GM12892 (cell line): ENCODE results near the gene ZPBP2.

Source experiments
- DNase-seq: peaks from one replicate; pipeline ENCODE4 v3.0.0; 2011; ENCODE audit not compliant: insufficient read length
- FAIRE-seq: peaks from 2 replicates; lab custom pipeline; 2011; peaks lifted over from hg19 to GRCh38; lab: Jason Lieb, UNC
- POLR2A ChIP-seq: IDR thresholded peaks from 2 replicates; pipeline ENCODE4 v1.6.1; 2011; ENCODE audit warnings: low read depth, low read length, control low read depth
- POLR2AphosphoS5 ChIP-seq: IDR thresholded peaks from 2 replicates; pipeline ENCODE4 v1.6.1; 2011; ENCODE audit warnings: low read depth, low read length, control low read depth
- TAF1 ChIP-seq: IDR thresholded peaks from 2 replicates; pipeline ENCODE4 v1.6.1; 2011; ENCODE audit warnings: low read depth, mild to moderate bottlenecking, control low read depth, low read length, borderline replicate concordance

Gene ZPBP2

GRCh38 chr17:39920218-39921210 is 52.5 kb downstream of the ZPBP2 start:
- peak; percentile 30 for FAIRE-seq
- TF ChIP-seq TAF1 (no peak), POLR2A (no peak), POLR2AphosphoS5 (no peak)
- peak; percentile 54 for DNase-seq

- no peak for DNase-seq
- peak; percentile 70 for FAIRE-seq
- TF ChIP-seq POLR2AphosphoS5 = no peak
- TF ChIP-seq POLR2A = no peak
- TF ChIP-seq TAF1 = no peak
Observed at GRCh38 chr17:39921323-39921722, 53.3 kb downstream of the ZPBP2 start.

GRCh38 chr17:39922006-39922405 is 54.0 kb downstream of the ZPBP2 start:
- FAIRE-seq = no peak
- no peak for TF ChIP-seq TAF1
- TF ChIP-seq POLR2A = no peak
- TF ChIP-seq POLR2AphosphoS5 = no peak
- no peak for DNase-seq

- DNase-seq (no peak), FAIRE-seq (no peak)
- TF ChIP-seq TAF1 (no peak), POLR2AphosphoS5 (no peak), POLR2A (no peak)
Observed at GRCh38 chr17:39923230-39923629, 55.2 kb downstream of the ZPBP2 start.

GRCh38 chr17:39923836-39924690 is 56.1 kb downstream of the ZPBP2 start:
- FAIRE-seq = no peak
- TF ChIP-seq TAF1 (no peak), POLR2A (no peak), POLR2AphosphoS5 (no peak)
- DNase-seq = no peak

- FAIRE-seq (no peak), DNase-seq (no peak)
- no peak for TF ChIP-seq TAF1
- TF ChIP-seq POLR2AphosphoS5 = no peak
- TF ChIP-seq POLR2A = no peak
Observed at GRCh38 chr17:39924691-39925055, 56.7 kb downstream of the ZPBP2 start.

GRCh38 chr17:39925282-39926134 is 57.5 kb downstream of the ZPBP2 start:
- DNase-seq = no peak
- FAIRE-seq = peak; percentile 74
- TF ChIP-seq POLR2AphosphoS5 (no peak), POLR2A (no peak), TAF1 (no peak)

- no peak for FAIRE-seq
- TF ChIP-seq POLR2AphosphoS5 (no peak), POLR2A (no peak), TAF1 (no peak)
- no peak for DNase-seq
Observed at GRCh38 chr17:39926135-39926587, 58.2 kb downstream of the ZPBP2 start.

GRCh38 chr17:39926588-39927100 is 58.6 kb downstream of the ZPBP2 start:
- no peak for TF ChIP-seq TAF1
- 0 out of 2 replicates have a peak, but pooled peaks have one; percentile 31 for TF ChIP-seq POLR2AphosphoS5
- TF ChIP-seq POLR2A = peak; percentile 53; the same call in 1 of the 2 replicates
- FAIRE-seq = no peak
- peak; percentile 53 for DNase-seq
